Peyer's patch (tissue), 4 donors: ENCODE measurements around the gene LRBA. TPM values are rescaled to one million over a fixed set of nuclear protein-coding genes. Genes with fewer than 3 reads are reported as not detected.
A peak's percentile ranks its signal among the peaks of the same experiment; 100 is the strongest.

Experiments used
- DNase-seq, 3 donors: peaks; one replicate each; pipeline ENCODE4 v3.0.0-alpha.2; 2017 to 2019
- H3K27ac ChIP-seq, 4 donors: fragments of 200-600 bp; sonication (generic); one replicate each; pipeline ENCODE4 v1.5.1; 2016 to 2019
- H3K27me3 ChIP-seq, 2 donors: fragments of 200-600 bp; sonication (generic); one replicate each; pipeline ENCODE4 v1.5.1; 2019
- H3K36me3 ChIP-seq, 3 donors: fragments of 200-600 bp; sonication (generic); one replicate each; pipeline ENCODE4 v1.5.1; 2016 to 2019
- H3K4me1 ChIP-seq, 4 donors: fragments of 200-600 bp; sonication (generic); one replicate each; pipeline ENCODE4 v1.5.1; 2016 to 2019
- H3K4me3 ChIP-seq, 4 donors: fragments of 200-600 bp; sonication (generic); 1 replicate in 3 of 4; 2 replicates in 1 of 4; pipeline ENCODE4 v1.5.1; 2016 to 2019; ENCODE audit warnings: mild to moderate bottlenecking in 1 of 4
- H3K9me3 ChIP-seq, 4 donors: fragments of 200-600 bp; sonication (generic); one replicate each; pipeline ENCODE4 v1.5.1; 2016 to 2019; ENCODE audit warnings: mild to moderate bottlenecking in 1 of 4
- POLR2A ChIP-seq, 2 donors: fragments of 450-650 bp; IDR thresholded peaks; one replicate each; pipeline ENCODE4 v1.5.1; 2017; ENCODE audit warnings: antibody characterized with exemption in 2 of 2, mild to moderate bottlenecking in 2 of 2, moderate library complexity in 2 of 2
- total RNA-seq, 4 donors: library from RNA; depleted of rRNA; stranded (reverse); fragments of >200 nt; gene quantifications; one replicate each; pipeline ENCODE4 v1.1.0, GENCODE V29; 2016
- TF ChIP-seq, protein P1 (sequence below), 6 experiments: fragments of 450-650 bp in 4 of 6; fragments of 200-600 bp in 2 of 6; sonication (generic) in 1 of 6; IDR thresholded peaks; one replicate each; pipeline ENCODE4 v1.5.1; 2017 to 2019; ENCODE audit warnings: antibody characterized with exemption in 6 of 6, mild to moderate bottlenecking in 3 of 6, moderate library complexity in 1 of 6

LRBA gene
- total RNA-seq, 4 donors from 2014 or later, result 71.5 to 120 (median 91.7) TPM

GRCh38 chr4:150579551-150580234, 435.4 kb downstream of the LRBA start:
- Histone ChIP-seq H3K4me1 (no peaks in the 10 kb centered on the region), H3K4me3 (peak overlapping the region; percentile 19 to 47 (median 38)), H3K36me3 (peaks cover 0 to 16% (median 0%) of the 10 kb centered on the region in 3 donors), H3K27ac (peak overlapping the region; percentile 62 to 86 (median 74)), H3K27me3 (no peaks in the 10 kb centered on the region), H3K9me3 (no peaks in the 10 kb centered on the region)
- TF ChIP-seq POLR2A (IDR thresholded peaks at IDR 0.05), result no peak
- TF ChIP-seq, protein P1, sequence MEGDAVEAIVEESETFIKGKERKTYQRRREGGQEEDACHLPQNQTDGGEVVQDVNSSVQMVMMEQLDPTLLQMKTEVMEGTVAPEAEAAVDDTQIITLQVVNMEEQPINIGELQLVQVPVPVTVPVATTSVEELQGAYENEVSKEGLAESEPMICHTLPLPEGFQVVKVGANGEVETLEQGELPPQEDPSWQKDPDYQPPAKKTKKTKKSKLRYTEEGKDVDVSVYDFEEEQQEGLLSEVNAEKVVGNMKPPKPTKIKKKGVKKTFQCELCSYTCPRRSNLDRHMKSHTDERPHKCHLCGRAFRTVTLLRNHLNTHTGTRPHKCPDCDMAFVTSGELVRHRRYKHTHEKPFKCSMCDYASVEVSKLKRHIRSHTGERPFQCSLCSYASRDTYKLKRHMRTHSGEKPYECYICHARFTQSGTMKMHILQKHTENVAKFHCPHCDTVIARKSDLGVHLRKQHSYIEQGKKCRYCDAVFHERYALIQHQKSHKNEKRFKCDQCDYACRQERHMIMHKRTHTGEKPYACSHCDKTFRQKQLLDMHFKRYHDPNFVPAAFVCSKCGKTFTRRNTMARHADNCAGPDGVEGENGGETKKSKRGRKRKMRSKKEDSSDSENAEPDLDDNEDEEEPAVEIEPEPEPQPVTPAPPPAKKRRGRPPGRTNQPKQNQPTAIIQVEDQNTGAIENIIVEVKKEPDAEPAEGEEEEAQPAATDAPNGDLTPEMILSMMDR (IDR thresholded peaks at IDR 0.05), result no peak
- peak in 1 of 3 donors; percentile 52 for DNase-seq

GRCh38 chr4:150578745-150579501, 436.2 kb downstream of the LRBA start:
- Histone ChIP-seq H3K4me1 (no peaks in the 10 kb centered on the region), H3K36me3 (peaks cover 0 to 16% (median 0%) of the 10 kb centered on the region in 3 donors), H3K9me3 (no peaks in the 10 kb centered on the region), H3K27me3 (no peaks in the 10 kb centered on the region), H3K4me3 (peak overlapping the region in 3 of 4 donors; percentile 30 to 47 (median 46)), H3K27ac (peak overlapping the region; percentile 62 to 86 (median 74))
- TF ChIP-seq, protein P1 (IDR thresholded peaks at IDR 0.05), result no peak
- TF ChIP-seq POLR2A (IDR thresholded peaks at IDR 0.05), result no peak
- DNase-seq, result no peak

DNA sequence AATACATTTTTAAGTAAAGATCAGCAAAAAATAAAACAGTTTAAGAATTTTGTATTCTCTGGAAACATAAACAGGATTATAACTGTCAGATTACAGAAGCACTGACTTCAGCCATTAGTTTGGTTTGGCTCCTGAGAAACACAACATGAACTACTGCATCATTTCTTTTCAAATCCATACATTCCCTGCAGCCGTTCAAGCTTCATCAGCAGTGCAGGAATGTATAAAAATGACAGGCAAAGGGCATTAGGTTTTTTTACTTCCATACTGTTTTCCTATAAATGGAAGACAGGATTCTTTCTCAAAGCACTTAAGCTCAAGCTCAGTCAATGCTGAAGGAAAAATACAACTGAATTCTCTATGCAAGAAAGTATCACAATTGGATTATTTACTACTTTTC, 437.3 kb downstream of the LRBA start:
- no peak for DNase-seq
- Histone ChIP-seq H3K27ac (peak overlapping the region in 2 of 4 donors; percentile 11 to 86), H3K4me3 (peak overlapping the region in 1 of 4 donors; percentile 13), H3K36me3 (peaks cover 0 to 6% (median 0%) of the 10 kb centered on the region in 3 donors), H3K9me3 (no peaks in the 10 kb centered on the region), H3K27me3 (no peaks in the 10 kb centered on the region), H3K4me1 (peaks cover 0 to 5% (median 0%) of the 10 kb centered on the region in 4 donors)
- TF ChIP-seq, protein P1 (IDR thresholded peaks at IDR 0.05), result no peak
- no peak for TF ChIP-seq POLR2A (IDR thresholded peaks at IDR 0.05)

DNA sequence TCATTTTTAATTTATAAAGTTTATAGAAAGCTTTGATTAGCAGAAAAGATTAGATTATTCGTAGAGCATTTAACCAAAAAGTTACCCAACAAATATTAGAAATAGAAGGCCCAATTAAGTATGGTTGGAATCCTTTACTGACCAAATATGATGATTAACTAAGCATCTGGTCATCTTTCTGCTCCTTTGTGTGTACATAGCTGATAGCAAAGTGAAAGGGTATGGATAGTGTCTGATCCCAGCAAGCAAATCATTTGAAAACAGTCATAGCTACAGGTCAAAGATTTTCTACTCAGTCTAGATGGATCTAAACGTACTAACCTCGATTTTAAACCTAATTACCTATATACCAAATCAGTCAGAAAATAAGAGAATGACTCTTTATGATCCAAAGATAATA, 440.4 kb downstream of the LRBA start:
- peak overlapping the region in 1 of 4 donors; percentile 25 for H3K27ac ChIP-seq
- no peaks in the 10 kb centered on the region for H3K27me3 ChIP-seq
- DNase-seq, result no peak
- no peak overlapping the region for H3K4me3 ChIP-seq
- H3K36me3 ChIP-seq, result no peaks in the 10 kb centered on the region
- H3K9me3 ChIP-seq, result no peaks in the 10 kb centered on the region
- peaks cover 0 to 7% (median 0%) of the 10 kb centered on the region in 4 donors for H3K4me1 ChIP-seq
- TF ChIP-seq, protein P1 (IDR thresholded peaks at IDR 0.05), result no peak
- no peak for TF ChIP-seq POLR2A (IDR thresholded peaks at IDR 0.05)

DNA sequence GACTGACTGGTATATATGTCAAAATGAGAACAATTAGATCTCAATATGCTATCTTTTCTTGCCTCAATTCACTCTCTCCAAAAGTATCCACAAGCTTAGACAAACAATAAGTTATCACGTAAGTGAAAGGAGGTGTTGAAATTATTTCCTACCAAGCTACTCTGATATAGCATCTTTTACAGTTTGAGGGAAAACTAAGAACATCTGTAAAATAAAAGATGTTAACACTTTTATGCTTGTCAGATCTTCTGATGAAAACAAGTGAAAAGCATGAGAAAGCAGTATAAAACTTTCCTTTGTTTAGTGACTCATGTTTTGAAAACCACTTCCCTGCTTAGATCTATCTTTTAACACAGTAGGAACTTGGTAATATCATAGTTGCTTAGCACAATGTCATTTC, 441.6 kb downstream of the LRBA start:
- Histone ChIP-seq H3K4me3 (no peak overlapping the region), H3K4me1 (peaks cover 0 to 7% (median 0%) of the 10 kb centered on the region in 4 donors), H3K9me3 (no peaks in the 10 kb centered on the region), H3K27ac (peak overlapping the region in 1 of 4 donors; percentile 33), H3K27me3 (no peaks in the 10 kb centered on the region), H3K36me3 (no peaks in the 10 kb centered on the region)
- no peak for DNase-seq
- TF ChIP-seq POLR2A (IDR thresholded peaks at IDR 0.05), result no peak
- TF ChIP-seq, protein P1 (IDR thresholded peaks at IDR 0.05), result no peak
